HG02870 (cell line): ENCODE measurements around the gene TOP2A.

Experiments
- ATAC-seq: cut with Tn5 transposase; IDR thresholded peaks from one replicate; pipeline ENCODE4 v1.9.1; 2021; ENCODE audit warnings: mild to moderate bottlenecking, moderate library complexity; ENCODE audit not compliant: unreplicated experiment

Gene TOP2A

GRCh38 chr17:40452921-40453378, 35.3 kb upstream of the TOP2A start:
- ATAC-seq = no peak

- no peak for ATAC-seq
These were observed 34.6 kb upstream of the TOP2A start for GRCh38 chr17:40452216-40452787.

DNA sequence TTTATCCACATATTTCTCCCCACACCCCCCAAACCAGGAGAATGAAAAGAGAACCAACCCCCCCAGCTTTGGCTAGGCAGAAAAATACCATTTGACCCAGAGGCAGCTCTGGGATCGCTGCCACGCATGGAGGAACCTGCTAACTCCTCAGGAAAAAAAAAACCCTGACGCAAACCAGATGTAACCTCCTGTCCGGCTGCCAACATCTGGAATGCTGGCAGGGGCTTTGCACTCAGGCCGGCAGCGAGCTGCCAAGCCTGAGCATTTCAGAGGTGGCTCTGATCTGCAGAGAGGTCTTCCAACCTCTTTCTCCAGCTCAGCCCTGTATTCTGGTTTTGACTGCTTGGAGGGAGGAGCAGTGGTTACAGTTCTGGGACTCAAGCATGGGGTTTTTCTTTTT, 33.7 kb upstream of the TOP2A start:
- ATAC-seq = no peak

DNA sequence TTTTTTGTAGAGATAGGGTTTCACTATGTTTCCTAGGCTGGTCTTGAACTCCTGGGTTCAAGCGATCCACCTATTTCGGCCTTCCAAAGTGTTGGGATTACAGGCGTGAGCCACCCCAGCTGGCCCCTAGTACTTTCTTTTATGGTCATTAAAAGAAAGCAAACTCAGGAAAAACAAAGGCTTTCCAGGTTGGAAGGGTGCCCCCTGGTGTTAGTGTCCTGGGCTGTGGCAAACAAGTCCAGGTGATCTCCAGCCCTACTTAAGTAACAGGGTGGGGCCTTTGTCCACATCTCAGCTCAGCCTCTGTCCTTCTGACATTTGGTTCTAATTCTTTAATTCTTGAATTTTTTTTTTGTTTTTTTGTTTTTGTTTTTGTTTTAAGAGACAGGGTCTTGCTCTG, 32.5 kb upstream of the TOP2A start:
- ATAC-seq = no peak

GRCh38 chr17:40448639-40449261, 31.1 kb upstream of the TOP2A start:
- ATAC-seq = no peak

- ATAC-seq = no peak
These were observed 30.5 kb upstream of the TOP2A start for GRCh38 chr17:40448213-40448638.

GRCh38 chr17:40447806-40448205, 30.1 kb upstream of the TOP2A start:
- no peak for ATAC-seq

DNA sequence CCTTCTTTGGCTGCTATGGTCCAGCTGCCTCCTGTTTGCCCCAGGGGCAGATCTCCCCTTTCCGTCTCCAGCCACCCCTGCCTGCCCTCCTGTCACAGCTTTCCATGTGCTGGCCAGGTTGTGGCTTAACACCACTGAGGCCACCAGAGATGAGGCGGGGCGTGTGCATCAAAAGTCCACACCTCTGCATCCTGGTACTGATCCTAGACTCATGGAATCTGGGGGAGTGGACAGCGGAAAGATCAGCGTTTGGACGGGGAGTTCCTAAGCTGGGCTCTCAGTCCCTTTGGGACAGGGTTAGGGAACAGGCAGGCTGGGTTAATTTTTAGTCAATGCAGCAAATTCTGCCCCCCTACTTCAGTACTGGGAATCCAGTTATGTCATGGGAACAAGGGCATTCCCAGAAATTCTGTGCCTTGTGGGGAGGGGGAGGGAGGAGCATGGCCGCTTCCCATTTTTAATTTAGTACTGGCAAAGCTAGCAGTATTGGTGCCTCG, 29.5 kb upstream of the TOP2A start:
- ATAC-seq = no peak

DNA sequence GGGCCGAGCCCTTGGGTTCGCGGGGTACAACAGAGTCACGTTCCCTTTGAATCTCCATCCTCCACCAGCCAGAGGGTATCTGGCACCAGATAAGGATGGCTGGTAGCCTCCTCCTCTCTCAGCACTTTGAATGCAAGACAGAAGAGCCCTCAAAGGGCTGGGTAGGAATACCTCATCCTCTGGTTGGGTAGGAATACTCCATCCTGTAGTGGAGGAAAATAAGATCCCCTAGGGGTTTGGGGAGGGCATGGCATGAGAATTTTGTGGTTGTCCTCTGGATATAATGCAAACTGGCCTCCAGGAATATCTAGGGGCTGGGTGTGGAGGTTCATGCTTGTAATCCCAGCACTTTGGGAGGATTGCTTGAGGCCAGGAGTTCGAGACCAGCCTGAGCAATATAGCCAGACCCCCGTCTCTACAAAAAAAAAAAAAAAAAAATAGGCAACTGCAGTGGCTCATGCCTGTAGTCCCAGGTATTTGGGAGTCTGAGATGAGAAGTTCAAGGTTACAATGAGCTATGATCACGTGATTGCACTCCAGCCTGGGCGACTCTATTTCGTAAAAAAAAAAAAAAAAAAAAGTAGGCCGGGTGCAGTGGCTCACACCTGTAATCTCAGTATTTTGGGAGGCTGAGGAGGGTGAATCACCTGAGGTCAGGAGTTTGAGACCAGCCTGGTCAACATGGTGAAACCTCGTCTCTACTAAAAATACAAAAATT, 28.2 kb upstream of the TOP2A start:
- ATAC-seq = no peak

- ATAC-seq = no peak
These were observed 26.5 kb upstream of the TOP2A start for GRCh38 chr17:40443988-40444899.

DNA sequence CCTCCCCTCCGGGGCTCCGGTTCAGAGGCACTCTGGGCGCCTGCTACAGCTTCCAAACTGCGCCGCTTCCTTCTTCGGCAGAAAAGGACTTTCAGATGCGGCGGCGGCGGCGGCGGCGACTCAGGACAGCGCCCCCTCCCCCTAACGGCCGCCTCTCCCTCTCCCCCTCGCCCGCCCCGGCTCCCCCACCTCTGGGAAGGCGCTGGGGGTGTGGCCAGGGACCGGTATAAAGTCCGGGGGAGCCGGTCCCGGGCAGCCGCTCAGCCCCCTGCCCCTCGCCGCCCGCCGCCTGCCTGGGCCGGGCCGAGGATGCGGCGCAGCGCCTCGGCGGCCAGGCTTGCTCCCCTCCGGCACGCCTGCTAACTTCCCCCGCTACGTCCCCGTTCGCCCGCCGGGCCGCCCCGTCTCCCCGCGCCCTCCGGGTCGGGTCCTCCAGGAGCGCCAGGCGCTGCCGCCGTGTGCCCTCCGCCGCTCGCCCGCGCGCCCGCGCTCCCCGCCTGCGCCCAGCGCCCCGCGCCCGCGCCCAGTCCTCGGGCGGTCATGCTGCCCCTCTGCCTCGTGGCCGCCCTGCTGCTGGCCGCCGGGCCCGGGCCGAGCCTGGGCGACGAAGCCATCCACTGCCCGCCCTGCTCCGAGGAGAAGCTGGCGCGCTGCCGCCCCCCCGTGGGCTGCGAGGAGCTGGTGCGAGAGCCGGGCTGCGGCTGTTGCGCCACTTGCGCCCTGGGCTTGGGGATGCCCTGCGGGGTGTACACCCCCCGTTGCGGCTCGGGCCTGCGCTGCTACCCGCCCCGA, 25.7 kb upstream of the TOP2A start, which contains the start of gene IGFBP4:
Gene IGFBP4, plus strand, starts transcription at position 255 of the 792 bp plus-strand sequence. Its CDS starts 286 bp downstream, at position 541.
- ATAC-seq = no peak

- no peak for ATAC-seq
These were observed 24.9 kb upstream of the TOP2A start for GRCh38 chr17:40442392-40443195.

GRCh38 chr17:40440166-40440565, 22.5 kb upstream of the TOP2A start:
- no peak for ATAC-seq

GRCh38 chr17:40437095-40437732, 19.5 kb upstream of the TOP2A start:
- no peak for ATAC-seq

- ATAC-seq = no peak
These were observed 18.9 kb upstream of the TOP2A start for GRCh38 chr17:40436636-40437035.

- no peak for ATAC-seq
These were observed 16.1 kb upstream of the TOP2A start for GRCh38 chr17:40433551-40434415.

- ATAC-seq = no peak
These were observed 15.3 kb upstream of the TOP2A start for GRCh38 chr17:40432864-40433528.
